Measurements from ENCODE around the gene HSPA4. TPM values are rescaled to one million over a fixed set of nuclear protein-coding genes. Genes with fewer than 3 reads are reported as not detected.

The HSPA4 gene
- polyA plus RNA-seq, 4 donors: 78.2 to 159 (median 132) TPM

DNA sequence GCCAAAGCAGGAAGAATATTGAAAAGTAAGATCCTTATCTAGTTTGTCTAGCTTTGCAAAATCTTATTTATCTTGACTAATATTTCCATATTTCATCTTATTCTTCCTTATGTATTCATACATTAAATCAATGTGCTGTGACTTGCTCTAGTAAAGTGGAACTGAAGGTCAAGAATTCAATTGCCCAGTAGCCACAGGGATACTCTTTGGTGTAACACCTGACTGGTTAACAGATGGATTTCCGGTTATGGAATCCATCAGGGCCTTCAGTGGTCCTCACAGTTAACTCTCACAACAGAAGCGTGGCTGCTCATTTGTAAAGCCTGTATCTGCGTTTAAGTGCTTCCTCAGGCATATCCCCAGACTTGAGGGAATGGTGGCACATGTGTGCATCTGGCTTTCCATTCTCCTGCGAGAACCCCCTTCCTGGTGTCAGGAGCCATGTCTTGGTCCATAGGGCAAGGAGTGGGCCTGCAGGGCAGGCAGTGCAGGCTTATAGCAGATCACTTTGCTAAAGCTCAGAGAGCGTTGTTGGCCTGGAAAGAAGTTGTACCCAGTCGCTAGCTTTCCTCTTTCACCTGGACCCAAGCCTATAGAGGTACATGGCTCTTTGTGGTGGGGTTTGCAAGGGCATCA lies 99.2 kb downstream of the HSPA4 start:
- no peak for DNase-seq (ENCODE audit: low read depth in 4 of 4, low spot score in 3 of 4)

DNA sequence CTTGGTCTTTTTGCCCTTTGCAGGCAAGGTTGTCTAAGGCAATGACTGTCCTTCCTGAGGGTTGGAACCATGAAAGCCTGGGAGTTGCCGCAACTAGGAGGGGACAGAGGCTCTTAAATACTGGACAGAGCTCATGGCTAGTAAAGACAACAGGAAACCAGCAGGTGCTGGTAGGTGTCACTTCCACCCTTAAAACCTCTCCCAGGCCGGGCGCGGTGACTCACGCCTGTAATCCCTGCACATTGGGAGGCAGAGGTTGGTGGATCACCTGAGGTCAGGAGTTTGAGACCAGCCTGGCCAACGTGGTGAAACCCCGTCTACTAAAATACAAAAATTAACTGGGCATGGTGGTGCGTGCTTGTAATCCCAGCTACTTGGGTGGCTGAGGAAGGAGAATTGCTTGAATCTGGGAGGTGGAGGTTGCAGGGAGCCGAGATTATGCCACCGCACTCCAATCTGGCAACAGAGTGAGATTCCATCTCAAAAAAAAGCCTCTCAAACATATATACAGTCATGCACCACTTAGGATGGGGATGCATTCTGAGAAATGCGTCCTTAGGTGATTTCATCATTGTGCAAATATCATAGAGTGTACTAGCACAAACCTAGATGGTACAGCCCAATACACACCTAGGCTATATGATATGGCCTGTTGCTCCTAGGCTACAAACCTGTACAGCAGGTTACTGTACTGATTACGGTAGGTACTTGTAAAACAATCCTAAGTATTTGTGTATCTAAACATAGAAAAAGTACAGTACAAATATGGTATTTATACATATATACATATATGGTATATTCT lies 102.7 kb downstream of the HSPA4 start:
- DNase-seq (ENCODE audit: low read depth in 4 of 4, low spot score in 3 of 4): no peak

DNA sequence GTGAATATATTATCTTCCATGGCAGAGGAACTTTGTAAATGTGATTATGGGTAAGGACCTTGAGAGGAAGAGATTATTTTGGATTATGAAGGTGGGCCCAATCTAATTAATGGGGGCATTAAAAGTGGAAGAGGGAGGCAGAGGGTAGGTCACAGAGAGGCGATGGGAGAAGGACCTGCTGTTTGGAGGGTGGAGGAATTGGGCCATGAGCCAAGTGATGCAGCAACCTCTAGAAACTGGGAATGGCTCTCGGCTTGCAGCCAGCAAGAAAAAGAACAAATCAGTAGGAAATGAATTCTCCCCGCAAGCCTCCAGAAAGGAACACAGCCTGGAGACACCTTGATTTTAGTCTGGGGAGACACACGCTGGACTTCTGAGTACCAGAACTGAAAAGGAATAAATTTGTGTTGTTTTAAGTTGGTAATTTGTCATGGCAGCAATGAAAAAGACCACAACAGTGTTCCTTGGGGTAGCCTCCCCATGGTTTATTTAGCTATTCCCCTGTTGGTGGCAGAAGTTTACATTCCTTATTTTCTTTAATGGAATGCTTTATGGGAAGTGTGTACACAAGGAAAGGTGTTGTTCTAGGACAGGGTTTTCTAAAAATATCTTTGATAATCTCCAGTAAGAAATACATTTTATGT lies 103.6 kb downstream of the HSPA4 start:
- DNase-seq (ENCODE audit: low read depth in 4 of 4, low spot score in 3 of 4): no peak

Other genes with a start within 250 kb of the HSPA4 start
- 1 to 10 TPM in 3 of 4 donors, under 1 TPM in 1; 0.12 to 5.1 (median 4.8) TPM for gene SOWAHA, start 238.7 kb upstream of the HSPA4 start, polyA plus RNA-seq (ENCODE audit: insufficient read length in 4 of 4)
- 10 to 100 TPM; 13.0 to 30.8 (median 21.7) TPM for gene SHROOM1, start 221.4 kb upstream of the HSPA4 start, polyA plus RNA-seq (ENCODE audit: insufficient read length in 4 of 4)
- gene GDF9, start 185.5 kb upstream of the HSPA4 start, polyA plus RNA-seq (ENCODE audit: insufficient read length in 4 of 4): 1 to 10 TPM in 3 of 4 donors, under 1 TPM in 1; 0.53 to 2.9 (median 2.0) TPM
- gene UQCRQ, start 185.4 kb upstream of the HSPA4 start, polyA plus RNA-seq (ENCODE audit: insufficient read length in 4 of 4): 100 to 1,000 TPM; 132 to 229 (median 200) TPM
- 10 to 100 TPM in 1 of 4 donors, 1 to 10 TPM in 3; 2.2 to 12.5 (median 6.6) TPM for gene LEAP2, start 178.3 kb upstream of the HSPA4 start, polyA plus RNA-seq (ENCODE audit: insufficient read length in 4 of 4)
- gene AFF4, start 88.4 kb upstream of the HSPA4 start, polyA plus RNA-seq (ENCODE audit: insufficient read length in 4 of 4): 10 to 100 TPM; 60.5 to 73.1 (median 63.3) TPM
- 10 to 100 TPM; 29.9 to 37.5 (median 32.8) TPM for gene ZCCHC10, start 25.5 kb upstream of the HSPA4 start, polyA plus RNA-seq (ENCODE audit: insufficient read length in 4 of 4)

All from left renal pelvis (tissue), 4 donors.